NB4 (cell line): ENCODE results near the gene BPIFB3.

Source experiments
- POLR2A ChIP-seq: IDR thresholded peaks from 2 replicates; pipeline ENCODE4 v1.6.1; 2011; ENCODE audit warnings: mild to moderate bottlenecking; ENCODE audit not compliant: insufficient read length; ENCODE audit errors: extremely low read depth
- TF ChIP-seq, protein P1 (sequence below): IDR thresholded peaks from one replicate; pipeline ENCODE4 v1.5.1; 2012; ENCODE audit warnings: low read depth, low read length
- TF ChIP-seq, protein P2 (sequence below): IDR thresholded peaks from 2 replicates; pipeline ENCODE4 v1.6.1; 2011; ENCODE audit warnings: low read depth, low read length

DNA sequence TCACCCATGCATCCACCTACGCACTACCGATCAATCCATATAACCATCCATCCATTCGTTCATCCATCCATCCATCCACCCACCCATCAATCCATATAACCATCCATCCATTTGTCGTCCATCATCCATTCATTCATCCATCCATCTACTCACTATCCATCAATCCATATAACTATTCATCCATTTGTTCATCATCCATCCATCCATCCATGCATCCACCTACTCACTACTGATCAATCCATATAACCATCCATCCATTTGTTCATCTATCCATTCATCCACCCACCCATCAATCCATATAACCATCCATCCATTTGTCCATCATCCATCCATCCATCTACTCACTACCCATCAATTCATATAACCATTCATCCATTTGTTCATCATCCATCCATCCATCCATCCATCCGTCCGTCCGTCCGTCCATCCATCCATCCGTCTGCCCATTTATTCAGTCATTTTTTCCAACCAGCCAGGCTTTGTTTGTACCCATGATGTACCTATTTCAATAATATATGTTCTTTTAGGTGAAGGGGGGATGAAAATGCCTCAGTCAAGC is 28.3 kb upstream of the BPIFB3 start:
- TF ChIP-seq POLR2A: no peak
- TF ChIP-seq, protein P1, sequence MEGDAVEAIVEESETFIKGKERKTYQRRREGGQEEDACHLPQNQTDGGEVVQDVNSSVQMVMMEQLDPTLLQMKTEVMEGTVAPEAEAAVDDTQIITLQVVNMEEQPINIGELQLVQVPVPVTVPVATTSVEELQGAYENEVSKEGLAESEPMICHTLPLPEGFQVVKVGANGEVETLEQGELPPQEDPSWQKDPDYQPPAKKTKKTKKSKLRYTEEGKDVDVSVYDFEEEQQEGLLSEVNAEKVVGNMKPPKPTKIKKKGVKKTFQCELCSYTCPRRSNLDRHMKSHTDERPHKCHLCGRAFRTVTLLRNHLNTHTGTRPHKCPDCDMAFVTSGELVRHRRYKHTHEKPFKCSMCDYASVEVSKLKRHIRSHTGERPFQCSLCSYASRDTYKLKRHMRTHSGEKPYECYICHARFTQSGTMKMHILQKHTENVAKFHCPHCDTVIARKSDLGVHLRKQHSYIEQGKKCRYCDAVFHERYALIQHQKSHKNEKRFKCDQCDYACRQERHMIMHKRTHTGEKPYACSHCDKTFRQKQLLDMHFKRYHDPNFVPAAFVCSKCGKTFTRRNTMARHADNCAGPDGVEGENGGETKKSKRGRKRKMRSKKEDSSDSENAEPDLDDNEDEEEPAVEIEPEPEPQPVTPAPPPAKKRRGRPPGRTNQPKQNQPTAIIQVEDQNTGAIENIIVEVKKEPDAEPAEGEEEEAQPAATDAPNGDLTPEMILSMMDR: no peak
- TF ChIP-seq, protein P2, sequence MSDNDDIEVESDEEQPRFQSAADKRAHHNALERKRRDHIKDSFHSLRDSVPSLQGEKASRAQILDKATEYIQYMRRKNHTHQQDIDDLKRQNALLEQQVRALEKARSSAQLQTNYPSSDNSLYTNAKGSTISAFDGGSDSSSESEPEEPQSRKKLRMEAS: no peak
